D721Med (cell line): ENCODE measurements around the gene ZNF775.

Source experiments
- DNase-seq: peaks from one replicate; pipeline ENCODE4 v3.0.0; 2011; ENCODE audit warnings: low spot score; ENCODE audit not compliant: insufficient read length
- FAIRE-seq: peaks from 2 replicates; lab custom pipeline; 2011; peaks lifted over from hg19 to GRCh38; lab: Jason Lieb, UNC
- CTCF ChIP-seq: IDR thresholded peaks from 2 replicates; pipeline ENCODE4 v1.5.1; 2012; ENCODE audit warnings: mild to moderate bottlenecking, control low read depth; ENCODE audit not compliant: insufficient read depth; ENCODE audit errors: missing control alignments

Gene ZNF775

DNA sequence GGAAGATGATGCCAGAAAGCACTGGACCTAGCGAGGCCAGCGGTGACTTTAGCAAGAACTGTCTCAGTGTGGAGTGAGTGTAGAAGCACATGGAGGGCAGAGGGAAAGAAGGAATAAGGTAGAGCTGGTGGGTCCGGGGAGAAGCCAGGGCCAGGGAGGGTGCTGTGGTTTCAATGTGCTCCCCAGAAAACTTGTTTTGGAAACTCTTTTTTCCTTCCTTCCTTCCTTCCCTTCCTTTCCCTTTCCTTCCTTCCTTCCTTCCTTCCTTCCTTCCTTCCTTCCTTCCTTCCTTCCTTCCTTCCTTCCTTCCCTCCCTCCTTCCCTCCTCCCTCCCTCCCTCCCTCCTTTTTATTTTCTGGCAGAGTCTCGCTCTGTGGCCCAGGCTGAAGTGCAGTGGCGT lies 32.2 kb upstream of the ZNF775 start:
- FAIRE-seq (no peak), DNase-seq (no peak)
- no peak for TF ChIP-seq CTCF

GRCh38 chr7:150351587-150352194 lies 27.4 kb upstream of the ZNF775 start:
- no peak for TF ChIP-seq CTCF
- DNase-seq (no peak), FAIRE-seq (no peak)

DNA sequence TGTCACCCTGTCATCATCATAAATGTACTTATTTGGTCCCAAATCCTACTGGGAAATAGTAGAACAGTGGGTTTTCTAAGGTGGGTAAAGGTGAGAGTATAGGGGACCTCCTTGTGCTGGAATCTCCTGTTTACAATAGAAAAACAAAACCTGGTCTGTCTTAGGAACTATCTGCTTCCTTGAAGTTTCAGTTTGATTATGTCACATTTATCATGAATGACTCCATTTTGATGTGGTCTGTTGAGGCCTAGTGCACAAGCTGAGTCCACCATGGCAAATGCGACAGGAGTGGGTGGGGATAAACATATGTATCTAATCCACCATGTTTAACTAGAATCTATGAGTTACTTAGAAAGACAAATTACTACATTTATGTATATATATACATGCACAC lies 23.5 kb upstream of the ZNF775 start:
- no peak for DNase-seq
- no peak for FAIRE-seq
- TF ChIP-seq CTCF, result no peak

DNA sequence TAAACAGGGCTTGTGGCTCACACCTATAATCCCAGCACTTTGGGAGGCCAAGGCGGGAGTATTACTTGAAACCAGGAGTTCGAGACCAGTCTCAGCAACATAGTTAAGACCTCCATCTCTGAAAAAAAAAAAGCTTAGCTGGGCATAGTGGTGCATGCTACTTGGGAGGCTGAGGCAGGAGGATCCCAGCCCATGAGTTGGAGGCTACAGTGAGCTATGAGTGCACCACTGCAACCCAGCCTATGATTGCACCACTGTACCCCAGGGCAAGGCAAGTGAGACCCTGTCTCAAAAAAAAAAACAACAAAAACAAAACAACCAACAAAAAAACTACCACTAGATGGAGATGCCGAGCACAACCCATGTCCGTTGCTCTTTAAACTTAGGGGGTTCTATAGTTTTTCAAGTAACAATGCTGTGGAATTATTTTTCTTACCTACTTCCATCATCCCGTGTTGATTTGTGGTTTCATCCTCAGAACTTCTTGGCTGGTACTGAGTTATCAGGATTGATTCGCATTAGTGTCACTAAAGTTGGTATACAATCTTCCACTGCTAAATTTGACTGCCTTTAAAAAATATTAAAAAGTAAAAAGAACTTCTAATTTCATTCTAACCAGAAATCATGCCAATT lies 22.7 kb upstream of the ZNF775 start:
- TF ChIP-seq CTCF, result peak; percentile 48
- DNase-seq (no peak), FAIRE-seq (no peak)

GRCh38 chr7:150357270-150357669 lies 21.9 kb upstream of the ZNF775 start:
- DNase-seq, result no peak
- no peak for FAIRE-seq
- TF ChIP-seq CTCF, result no peak

DNA sequence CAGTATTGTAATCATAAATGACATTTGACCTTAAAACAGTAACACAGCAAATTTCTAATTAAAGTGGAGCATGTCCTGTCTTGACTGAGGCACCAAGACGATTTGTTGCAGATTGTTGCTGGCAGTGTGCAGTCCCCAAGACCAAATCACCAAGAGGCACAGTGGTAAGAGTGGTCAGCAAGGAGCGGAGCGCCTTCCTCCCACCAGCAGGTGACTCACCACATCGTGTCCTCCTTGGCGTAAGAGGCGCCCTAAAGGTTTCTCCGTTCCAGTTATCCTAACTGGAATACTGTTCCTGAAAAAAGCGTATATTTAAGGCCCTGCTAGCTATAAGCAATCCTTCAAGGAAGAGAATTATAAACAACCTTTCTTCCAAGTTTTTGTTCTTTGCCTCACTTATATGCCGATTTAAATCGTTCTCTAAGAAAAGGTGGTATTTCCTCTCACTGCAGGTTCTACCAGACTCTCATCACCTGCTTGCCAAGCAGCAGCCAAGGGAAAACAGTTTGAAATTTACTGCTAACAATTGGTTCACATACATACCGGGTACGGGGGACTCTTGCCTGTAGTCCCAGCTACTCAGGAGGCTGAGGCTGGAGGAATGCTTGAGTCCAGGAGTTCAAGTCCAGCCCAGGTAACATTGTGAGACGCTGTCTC lies 21.2 kb upstream of the ZNF775 start:
- no peak for TF ChIP-seq CTCF
- DNase-seq (no peak), FAIRE-seq (no peak)

- no peak for TF ChIP-seq CTCF
- FAIRE-seq, result no peak
- DNase-seq, result no peak
Observed at GRCh38 chr7:150358433-150358832, 20.7 kb upstream of the ZNF775 start.
